PC-3 (cell line): ENCODE results near the gene ALOXE3. TPM values are rescaled to one million over a fixed set of nuclear protein-coding genes. Genes with fewer than 3 reads are reported as not detected.
"Not testable (repeated sequence)": the region's sequence is repeated elsewhere in the genome, so short reads cannot be mapped to it uniquely, and the experiment has no call there.

Experiments
- ATAC-seq: fragments of 200-7000 bp; cut with Tn5 transposase; 2 replicates; pipeline ENCODE4 v1.9.1; 2020; ENCODE audit warnings: mild to moderate bottlenecking, moderate library complexity
- BruUV-seq: library from RNA; stranded (reverse); fragments of 400-500 nt; replicated peaks from 2 replicates; lab custom pipeline; 2021; lab: Mats Ljungman, UMichigan
- CTCF ChIA-PET: fragments of 300-600 bp; sonication (Branson Sonifier 250); formaldehyde crosslinking; loops from one replicate; lab custom pipeline; 2022; ENCODE audit warnings: antibody characterized with exemption; lab: Charles Lee
- POLR2A ChIA-PET: fragments of 300-600 bp; sonication (Branson Sonifier 250); formaldehyde crosslinking; loops from one replicate; lab custom pipeline; 2022; ENCODE audit warnings: antibody characterized with exemption; ENCODE audit not compliant: unreplicated experiment; lab: Charles Lee
- DNase-seq: peaks from one replicate; pipeline ENCODE4 v3.0.0-alpha.2; 2015
- H2AFZ ChIP-seq: fragments of 300-600 bp; sonication (generic); 2 replicates; pipeline ENCODE4 v1.6.0; 2016; ENCODE audit warnings: antibody characterized with exemption, low read length
- H3F3A ChIP-seq: fragments of 300-600 bp; sonication (generic); one replicate; pipeline ENCODE4 v1.6.0; 2017; ENCODE audit warnings: antibody characterized with exemption, low read length, control low read depth, mild to moderate bottlenecking; ENCODE audit not compliant: unreplicated experiment
- H3K27ac ChIP-seq: fragments of 300-600 bp; sonication (generic); 2 replicates; pipeline ENCODE4 v1.5.1; 2016; ENCODE audit warnings: mild to moderate bottlenecking, low read length
- H3K27me3 ChIP-seq: fragments of 300-600 bp; sonication (generic); 2 replicates; pipeline ENCODE4 v1.6.1; 2016; ENCODE audit warnings: low read length, mixed read lengths
- H3K36me3 ChIP-seq: fragments of 300-600 bp; sonication (generic); 2 replicates; pipeline ENCODE4 v1.6.1; 2016; ENCODE audit warnings: low read depth, mixed run types, low read length, mixed read lengths
- H3K4me1 ChIP-seq: fragments of 300-600 bp; sonication (generic); 2 replicates; pipeline ENCODE4 v1.5.1; 2016; ENCODE audit warnings: low read length; ENCODE audit not compliant: insufficient read depth
- H3K4me2 ChIP-seq: fragments of 300-600 bp; sonication (generic); 2 replicates; pipeline ENCODE4 v1.6.0; 2016; ENCODE audit warnings: low read length
- H3K4me3 ChIP-seq: fragments of 300-600 bp; sonication (generic); 2 replicates; pipeline ENCODE4 v1.5.1; 2016; ENCODE audit warnings: mild to moderate bottlenecking, low read length, mixed read lengths
- H3K79me2 ChIP-seq: fragments of 300-600 bp; sonication (generic); 2 replicates; pipeline ENCODE4 v1.6.1; 2017; ENCODE audit warnings: low read length, mixed read lengths
- H3K9ac ChIP-seq: fragments of 300-600 bp; sonication (generic); 2 replicates; pipeline ENCODE4 v1.6.0; 2016; ENCODE audit warnings: mild to moderate bottlenecking, low read length
- H3K9me2 ChIP-seq: fragments of 300-600 bp; sonication (generic); replicated peaks from 2 replicates; pipeline ENCODE4 v1.6.1; 2016; ENCODE audit warnings: mixed run types, low read length, mixed read lengths
- H3K9me3 ChIP-seq: fragments of 300-600 bp; sonication (generic); 2 replicates; pipeline ENCODE4 v1.6.1; 2016; ENCODE audit warnings: low read length, mixed read lengths
- H4K20me1 ChIP-seq: fragments of 300-600 bp; sonication (generic); 2 replicates; pipeline ENCODE4 v1.6.1; 2016; ENCODE audit warnings: low read length, mixed read lengths
- EZH2 ChIP-seq: fragments of 300-600 bp; sonication (generic); IDR thresholded peaks from one replicate; pipeline ENCODE4 v1.6.1; 2017; ENCODE audit warnings: antibody characterized with exemption, mild to moderate bottlenecking, low read length; ENCODE audit not compliant: unreplicated experiment
- EZH2phosphoT487 ChIP-seq: fragments of 300-600 bp; sonication (generic); IDR thresholded peaks from 2 replicates; pipeline ENCODE4 v1.6.1; 2018; ENCODE audit warnings: mild to moderate bottlenecking, antibody characterized with exemption, low read length, borderline replicate concordance
- intact Hi-C: fragments of 100-400 bp; cut with micrococcal nuclease; formaldehyde crosslinking; loops from 2 replicates; pipeline ENCODE4 v1.9.0; 2023
- total RNA-seq: library from RNA; depleted of rRNA; stranded (reverse); fragments of >200 nt; gene quantifications from 2 replicates; pipeline ENCODE4 v1.2.3, GENCODE V29; 2014
- TF ChIP-seq, protein P1 (sequence below): fragments of 300-600 bp; sonication (generic); conservative IDR thresholded peaks from 2 replicates; pipeline ENCODE4 v1.5.1; 2017; ENCODE audit warnings: antibody characterized with exemption, low read depth, mild to moderate bottlenecking, low read length

The ALOXE3 gene
- total RNA-seq, 1 experiment from 2014 or later = 1.4 TPM

DNA sequence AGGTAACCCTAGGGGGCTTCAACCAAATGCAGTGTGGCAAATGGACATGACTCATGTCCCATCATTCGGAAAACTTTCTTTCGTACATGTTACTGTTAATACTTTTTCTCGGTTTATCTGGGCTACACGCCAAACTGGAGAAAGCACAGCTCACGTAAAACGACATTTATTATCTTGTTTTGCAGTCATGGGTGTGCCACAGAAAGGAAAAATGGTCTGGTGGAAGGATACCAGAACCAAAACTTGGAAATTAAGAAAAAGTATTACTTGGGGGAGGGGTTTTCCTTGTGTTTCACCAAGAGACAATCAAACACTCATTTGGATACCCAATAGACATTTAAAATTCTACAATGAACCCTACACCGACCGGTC, 55.9 kb downstream of the ALOXE3 start:
- H3K4me1 ChIP-seq = peaks cover 35% of the 10 kb centered on the region
- POLR2A ChIA-PET = no interaction called here
- H4K20me1 ChIP-seq = no peaks in the 10 kb centered on the region
- no peaks in the 10 kb centered on the region for H3K27me3 ChIP-seq
- peak overlapping the region; percentile 83 for H3K4me2 ChIP-seq
- H3K27ac ChIP-seq = no peak overlapping the region
- H3F3A ChIP-seq = no peaks in the 10 kb centered on the region
- no peaks in the 10 kb centered on the region for H3K79me2 ChIP-seq
- TF ChIP-seq EZH2 = no peak
- TF ChIP-seq, protein P1, sequence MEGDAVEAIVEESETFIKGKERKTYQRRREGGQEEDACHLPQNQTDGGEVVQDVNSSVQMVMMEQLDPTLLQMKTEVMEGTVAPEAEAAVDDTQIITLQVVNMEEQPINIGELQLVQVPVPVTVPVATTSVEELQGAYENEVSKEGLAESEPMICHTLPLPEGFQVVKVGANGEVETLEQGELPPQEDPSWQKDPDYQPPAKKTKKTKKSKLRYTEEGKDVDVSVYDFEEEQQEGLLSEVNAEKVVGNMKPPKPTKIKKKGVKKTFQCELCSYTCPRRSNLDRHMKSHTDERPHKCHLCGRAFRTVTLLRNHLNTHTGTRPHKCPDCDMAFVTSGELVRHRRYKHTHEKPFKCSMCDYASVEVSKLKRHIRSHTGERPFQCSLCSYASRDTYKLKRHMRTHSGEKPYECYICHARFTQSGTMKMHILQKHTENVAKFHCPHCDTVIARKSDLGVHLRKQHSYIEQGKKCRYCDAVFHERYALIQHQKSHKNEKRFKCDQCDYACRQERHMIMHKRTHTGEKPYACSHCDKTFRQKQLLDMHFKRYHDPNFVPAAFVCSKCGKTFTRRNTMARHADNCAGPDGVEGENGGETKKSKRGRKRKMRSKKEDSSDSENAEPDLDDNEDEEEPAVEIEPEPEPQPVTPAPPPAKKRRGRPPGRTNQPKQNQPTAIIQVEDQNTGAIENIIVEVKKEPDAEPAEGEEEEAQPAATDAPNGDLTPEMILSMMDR = no peak
- TF ChIP-seq EZH2phosphoT487 = no peak
- H3K9me3 ChIP-seq = no peaks in the 10 kb centered on the region
- no peaks in the 10 kb centered on the region for H3K36me3 ChIP-seq
- 0 out of 2 replicates have a peak overlapping the region, but pooled peaks have one; percentile 9 for H3K9ac ChIP-seq
- CTCF ChIA-PET = interaction anchor here (0.5 to 1.0 kb wide), 5 partner anchors 12 to 725 kb away, joined by 3 to 4 read pairs (median 3); no protein-coding TSS in a partner anchor
- no peak for ATAC-seq
- H3K9me2 ChIP-seq = no peaks in the 10 kb centered on the region
- peak overlapping the region; percentile 77 for H2AFZ ChIP-seq
- peak overlapping the region; percentile 62 for H3K4me3 ChIP-seq
- intact Hi-C loops = no loop called here
- DNase-seq = peak; percentile 36
- BruUV-seq = no TSS peak

DNA sequence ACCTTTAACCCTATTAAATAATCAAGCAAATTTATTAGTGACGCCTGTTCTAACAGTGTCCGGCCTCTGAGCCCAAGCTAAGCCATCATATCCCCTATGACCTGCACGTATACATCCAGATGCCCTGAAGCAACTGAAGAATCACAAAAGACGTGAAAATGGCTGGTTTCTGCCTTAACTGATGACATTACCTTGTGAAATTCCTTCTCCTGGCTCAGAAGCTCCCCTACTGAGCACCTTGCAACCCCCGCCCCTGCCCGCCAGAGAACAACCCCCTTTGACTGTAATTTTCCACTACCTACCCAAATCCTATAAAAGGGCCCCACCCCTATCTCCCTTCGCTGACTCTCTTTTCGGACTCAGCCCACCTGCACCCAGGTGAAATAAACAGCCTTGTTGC, 56.5 kb downstream of the ALOXE3 start:
- DNase-seq, H4K20me1 ChIP-seq, H3K4me3 ChIP-seq, H3K4me2 ChIP-seq, intact Hi-C loops, H3K79me2 ChIP-seq, H3F3A ChIP-seq, H3K27ac ChIP-seq, H3K9me2 ChIP-seq, H2AFZ ChIP-seq, H3K36me3 ChIP-seq, ATAC-seq, BruUV-seq, H3K27me3 ChIP-seq, H3K9me3 ChIP-seq, POLR2A ChIA-PET, H3K9ac ChIP-seq: not testable (repeated sequence)
- peaks cover 37% of the 10 kb centered on the region for H3K4me1 ChIP-seq
- CTCF ChIA-PET = interaction anchor here (0.6 to 0.8 kb wide), 4 partner anchors 15 to 726 kb away, joined by 3 to 4 read pairs (median 3); no protein-coding TSS in a partner anchor

DNA sequence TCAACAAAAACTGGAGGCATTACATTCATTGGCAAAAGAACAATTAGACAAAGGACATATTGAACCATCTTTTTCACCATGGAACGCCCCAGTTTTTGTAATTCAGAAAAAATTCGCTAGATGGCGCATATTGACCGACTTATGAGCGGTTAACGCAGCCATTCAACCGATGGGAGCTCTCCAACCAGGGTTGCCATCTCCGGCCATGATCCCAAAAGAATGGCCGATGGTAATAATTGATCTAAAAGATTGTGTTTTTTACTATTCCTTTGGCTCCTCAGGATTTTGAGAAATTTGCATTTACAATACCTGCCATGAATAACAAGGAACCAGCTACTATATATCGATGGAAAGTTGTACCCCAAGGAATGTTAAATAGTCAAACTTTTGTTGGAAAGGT, 58.0 kb downstream of the ALOXE3 start:
- no peaks in the 10 kb centered on the region for H3K27me3 ChIP-seq
- no peak overlapping the region for H3K27ac ChIP-seq
- no peaks in the 10 kb centered on the region for H3K79me2 ChIP-seq
- ChIA-PET POLR2A (no interaction called here), CTCF (interaction anchor here (0.6 to 1.1 kb wide), 9 partner anchors 9 to 1014 kb away, joined by 3 to 13 read pairs (median 3); no protein-coding TSS in a partner anchor)
- H3K4me1 ChIP-seq = peaks cover 43% of the 10 kb centered on the region
- no peaks in the 10 kb centered on the region for H4K20me1 ChIP-seq
- peak overlapping the region; percentile 66 for H3K4me3 ChIP-seq
- H3K9ac ChIP-seq = no peak overlapping the region
- H3K9me3 ChIP-seq = no peaks in the 10 kb centered on the region
- TF ChIP-seq, protein P1 = peak; percentile 73
- TF ChIP-seq EZH2 (no peak), EZH2phosphoT487 (no peak)
- no TSS peak for BruUV-seq
- DNase-seq (peak; percentile 93), ATAC-seq (0 out of 2 replicates have a peak, but pooled peaks have one; percentile 6)
- no peaks in the 10 kb centered on the region for H3F3A ChIP-seq
- H3K36me3 ChIP-seq = no peaks in the 10 kb centered on the region
- H3K9me2 ChIP-seq = no peaks in the 10 kb centered on the region
- intact Hi-C loops = loop anchor here (1.0 kb wide), 1 partner anchor 58 kb away; the partner anchor contains the start of gene ALOXE3
- H2AFZ ChIP-seq = peak overlapping the region; percentile 83
- peak overlapping the region; percentile 78 for H3K4me2 ChIP-seq
